HepG2 (cell line): ENCODE results near the gene GATA1. TPM values are rescaled to one million over a fixed set of nuclear protein-coding genes. Genes with fewer than 3 reads are reported as not detected.

Source experiments
- ARID3A ChIP-seq: IDR thresholded peaks from 2 replicates; pipeline ENCODE4 v1.6.1; 2012; ENCODE audit warnings: low read depth, low read length, improper control_type of control experiment
- GFI1 ChIP-seq: sonication (generic); formaldehyde crosslinking; IDR thresholded peaks from 2 replicates; pipeline ENCODE4 v1.5.0; 2020; ENCODE audit warnings: missing genetic modification reagents, mild to moderate bottlenecking, borderline replicate concordance
- NBN ChIP-seq: fragments of 450-650 bp; conservative IDR thresholded peaks from 2 replicates; pipeline ENCODE4 v1.6.1; 2017
- NCOA5 ChIP-seq: sonication (generic); formaldehyde crosslinking; IDR thresholded peaks from 2 replicates; pipeline ENCODE4 v1.4.0; 2020; ENCODE audit warnings: missing genetic modification reagents
- ZBTB40 ChIP-seq, 2 experiments: fragments of 450-650 bp in 1 of 2; sonication (generic) in 1 of 2; formaldehyde crosslinking in 1 of 2; IDR thresholded peaks; 2 replicates each; pipeline versions ENCODE4 v1.6.1 to v1.8.0; 2016 to 2022; ENCODE audit warnings: antibody characterized with exemption in 1 of 2, mild to moderate bottlenecking in 1 of 2, missing genetic modification reagents in 1 of 2
- ZGPAT ChIP-seq: IDR thresholded peaks from 2 replicates; pipeline ENCODE4 v1.6.1; 2016; ENCODE audit warnings: mild to moderate bottlenecking
- ZNF12 ChIP-seq: sonication (generic); formaldehyde crosslinking; IDR thresholded peaks from 2 replicates; pipeline ENCODE4 v1.5.0; 2020; ENCODE audit warnings: missing genetic modification reagents
- ZNF501 ChIP-seq: sonication (generic); formaldehyde crosslinking; IDR thresholded peaks from 2 replicates; pipeline ENCODE4 v1.5.1; 2020; ENCODE audit warnings: mild to moderate bottlenecking, moderate library complexity, missing genetic modification reagents
- ZNF605 ChIP-seq: sonication (generic); formaldehyde crosslinking; IDR thresholded peaks from 2 replicates; pipeline ENCODE4 v1.8.0; 2022; ENCODE audit warnings: mild to moderate bottlenecking, missing genetic modification reagents
- ZNF703 ChIP-seq: sonication (generic); formaldehyde crosslinking; IDR thresholded peaks from 2 replicates; pipeline ENCODE4 v1.5.1; 2020; ENCODE audit warnings: missing genetic modification reagents, mild to moderate bottlenecking, moderate library complexity, borderline replicate concordance
- polyA plus RNA-seq, 8 experiments: library from polyadenylated mRNA; depleted of rRNA in 3 of 8; stranded (reverse) in 7 of 8; unstranded in 1 of 8; fragments of >200 nt; fragmentation: Illumina TruSeq in 4 of 8; extraction: Trizol in 4 of 8; gene quantifications; 2 replicates each; pipeline versions ENCODE4 v1.2.1 to v1.2.3, GENCODE V29; 2011 to 2016; ENCODE audit warnings: low read depth in 4 of 8, missing spikeins in 1 of 8, mixed read lengths in 1 of 8; ENCODE audit not compliant: insufficient read depth in 1 of 8
- total RNA-seq, 5 experiments: library from RNA; depleted of rRNA; stranded (reverse); fragments of >200 nt; fragmentation: Illumina TruSeq; extraction: Trizol; gene quantifications; 2 replicates each; pipeline ENCODE4 v1.2.3, GENCODE V29; 2016; ENCODE audit warnings: low read depth in 1 of 5
- TF ChIP-seq, protein P1 (sequence below): sonication (generic); formaldehyde crosslinking; IDR thresholded peaks from 2 replicates; pipeline ENCODE4 v1.4.0; 2020; ENCODE audit warnings: missing genetic modification reagents

Gene GATA1
- total and polyA plus RNA-seq, 2 of the 13 experiments (the other 11 are each of a cell fraction or from before 2014, with no cell fraction given) = 0.13 TPM; not detected in 1

DNA sequence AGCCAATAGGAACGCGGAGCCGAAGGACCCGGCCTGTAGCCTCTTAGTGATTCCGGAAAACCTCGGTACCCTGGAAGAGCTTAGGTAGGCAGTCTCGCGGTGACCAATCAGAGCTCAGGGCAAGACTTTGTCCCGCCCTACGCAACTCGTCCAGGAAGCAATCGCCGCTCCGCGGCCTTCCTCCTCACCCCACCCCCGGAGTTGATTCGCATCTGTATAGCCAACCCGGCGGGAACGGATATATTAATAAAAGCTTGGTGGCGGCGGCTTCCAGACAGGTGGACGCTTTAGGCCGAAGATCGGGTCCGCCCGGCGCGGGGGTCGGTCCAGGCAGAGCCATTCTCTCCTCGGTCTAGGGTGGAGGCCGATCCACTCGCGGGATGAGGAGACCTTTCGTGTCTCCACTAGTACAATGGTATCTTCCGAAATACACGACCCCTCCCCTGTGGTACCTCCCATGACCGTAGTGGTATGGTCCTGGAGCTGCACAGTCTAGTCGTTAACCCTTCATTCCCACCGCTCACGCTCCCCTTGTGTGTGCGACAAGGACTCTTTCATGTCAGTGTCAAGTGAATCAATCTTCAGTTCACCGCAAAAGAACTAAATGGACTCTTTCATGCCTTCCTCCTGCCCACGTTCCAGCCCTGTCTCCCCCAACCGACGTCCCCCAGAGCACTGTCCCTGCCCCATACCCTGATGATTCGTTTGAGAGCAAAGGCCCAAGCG lies 49.0 kb upstream of the GATA1 start (continued):
- TF ChIP-seq ARID3A (peak; percentile 39; the same call in 1 of the 2 replicates), GFI1 (CRISPR knock-in tag) (no peak), ZBTB40 (IDR thresholded peaks at IDR 0.05) (peak; percentile 27; the same call in 1 of the 2 replicates), ZBTB40 (CRISPR knock-in tag; IDR thresholded peaks at IDR 0.05) (no peak), NCOA5 (no peak), ZNF605 (CRISPR knock-in tag) (no peak), NBN (no peak), ZNF703 (no peak), ZGPAT (CRISPR knock-in tag) (peak; percentile 29; the same call in 1 of the 2 replicates), ZNF12 (CRISPR knock-in tag) (no peak), ZNF501 (0 out of 2 replicates have a peak, but pooled peaks have one; percentile 15)
- TF ChIP-seq, protein P1, sequence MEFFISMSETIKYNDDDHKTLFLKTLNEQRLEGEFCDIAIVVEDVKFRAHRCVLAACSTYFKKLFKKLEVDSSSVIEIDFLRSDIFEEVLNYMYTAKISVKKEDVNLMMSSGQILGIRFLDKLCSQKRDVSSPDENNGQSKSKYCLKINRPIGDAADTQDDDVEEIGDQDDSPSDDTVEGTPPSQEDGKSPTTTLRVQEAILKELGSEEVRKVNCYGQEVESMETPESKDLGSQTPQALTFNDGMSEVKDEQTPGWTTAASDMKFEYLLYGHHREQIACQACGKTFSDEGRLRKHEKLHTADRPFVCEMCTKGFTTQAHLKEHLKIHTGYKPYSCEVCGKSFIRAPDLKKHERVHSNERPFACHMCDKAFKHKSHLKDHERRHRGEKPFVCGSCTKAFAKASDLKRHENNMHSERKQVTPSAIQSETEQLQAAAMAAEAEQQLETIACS = no peak
